HG02970 (cell line): ENCODE data around the gene LRRC26.

Experiments
- ATAC-seq: cut with Tn5 transposase; IDR thresholded peaks from one replicate; pipeline ENCODE4 v1.9.1; 2021; ENCODE audit warnings: mild to moderate bottlenecking, moderate library complexity, moderate number of reproducible peaks; ENCODE audit not compliant: unreplicated experiment, low FRiP score

Gene LRRC26

DNA sequence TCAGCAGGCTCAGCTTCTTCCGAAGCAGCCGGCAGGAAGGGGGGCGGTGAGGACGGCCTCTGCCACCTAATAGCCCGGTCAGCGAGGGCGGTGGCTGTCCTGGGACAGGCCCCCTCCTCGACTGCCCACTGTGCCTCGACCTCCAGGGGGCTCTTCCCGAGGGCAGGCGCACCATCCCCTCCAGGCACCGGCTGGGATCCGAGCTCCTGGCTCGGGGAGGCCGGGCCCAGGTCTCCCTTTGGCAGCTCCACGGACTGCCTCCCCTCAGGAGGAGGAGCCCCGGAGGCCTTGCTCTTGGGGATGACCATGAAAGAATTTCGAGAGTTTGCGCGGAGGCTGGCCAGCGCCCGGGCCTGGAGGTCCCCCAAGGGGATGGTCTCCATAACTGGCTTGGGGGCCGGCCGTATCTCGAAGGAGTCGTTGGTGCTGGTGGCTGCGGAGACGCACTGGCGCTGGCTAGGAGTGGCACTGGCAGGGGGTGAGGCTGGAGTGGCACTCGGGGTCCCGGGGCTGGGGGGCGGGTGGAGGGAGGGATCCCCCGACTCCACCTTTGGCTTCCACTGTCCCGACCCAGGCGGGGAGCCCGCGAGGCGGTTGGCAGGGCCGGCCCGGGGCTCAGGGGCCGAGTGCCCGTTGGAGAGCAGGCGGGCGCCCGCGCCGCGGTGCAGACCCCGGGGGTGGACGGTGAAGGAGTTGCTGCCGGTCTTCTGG, 29.7 kb upstream of the LRRC26 start:
- ATAC-seq, result no peak

DNA sequence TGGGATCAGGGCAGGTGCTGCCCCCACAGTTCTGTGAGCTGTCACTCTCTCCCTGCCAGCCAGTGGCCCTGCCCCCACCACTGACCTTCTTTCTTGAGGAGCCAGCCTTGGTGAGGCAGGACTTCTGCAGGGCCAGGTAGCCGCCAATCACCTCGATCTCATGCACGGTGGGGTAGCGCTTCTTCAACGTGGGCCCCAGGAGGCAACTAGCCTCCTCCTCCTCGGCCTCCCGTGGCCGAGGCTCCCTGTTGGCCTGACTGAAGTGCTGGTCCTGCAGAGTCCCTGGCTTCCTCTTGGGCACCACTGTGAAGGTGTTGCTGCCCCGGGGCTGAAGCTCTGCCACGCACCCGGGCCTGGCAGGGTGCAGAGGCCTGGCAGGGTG, 29.0 kb upstream of the LRRC26 start:
- no peak for ATAC-seq

DNA sequence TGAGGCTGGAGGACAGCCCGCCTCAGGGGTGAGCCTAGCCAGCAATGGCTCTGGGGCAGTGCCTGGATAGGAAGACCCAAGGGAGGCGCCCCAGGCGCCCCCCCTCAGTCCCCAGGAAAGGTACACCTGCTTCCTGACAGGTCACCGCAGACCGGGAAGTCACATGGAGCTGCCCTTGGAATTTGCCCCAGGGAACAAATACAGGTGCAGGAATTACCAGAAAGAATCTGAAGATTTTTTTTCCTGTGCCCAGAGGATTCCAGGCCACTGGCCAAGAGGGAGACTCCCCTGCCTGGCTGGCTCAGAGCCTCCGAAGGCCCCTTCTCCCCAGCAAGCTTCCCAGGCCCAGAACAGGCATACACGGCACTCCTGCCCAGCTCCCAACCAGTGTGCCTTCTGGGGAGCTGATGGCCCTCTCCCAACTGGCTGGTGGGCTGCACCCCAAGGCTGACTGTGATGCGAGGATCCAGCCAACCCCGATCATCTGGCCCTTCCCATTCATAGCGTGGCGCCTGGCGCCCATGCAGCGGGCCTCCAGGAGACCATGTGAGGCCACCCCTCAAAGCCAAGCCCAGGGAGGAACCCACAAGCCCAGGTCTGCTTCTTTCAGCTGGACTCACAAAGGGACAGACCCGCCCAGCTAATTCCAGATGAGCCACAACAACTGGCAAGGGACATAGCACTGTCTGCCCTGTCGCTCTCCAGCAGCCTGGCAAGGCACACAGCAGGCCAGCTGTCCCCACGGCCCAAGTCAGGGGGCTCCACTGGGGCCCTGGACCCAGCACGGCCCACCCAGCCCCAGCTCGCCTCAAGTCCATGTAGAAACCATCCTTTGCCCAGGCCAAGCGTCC, 28.4 kb upstream of the LRRC26 start:
- ATAC-seq, result no peak

DNA sequence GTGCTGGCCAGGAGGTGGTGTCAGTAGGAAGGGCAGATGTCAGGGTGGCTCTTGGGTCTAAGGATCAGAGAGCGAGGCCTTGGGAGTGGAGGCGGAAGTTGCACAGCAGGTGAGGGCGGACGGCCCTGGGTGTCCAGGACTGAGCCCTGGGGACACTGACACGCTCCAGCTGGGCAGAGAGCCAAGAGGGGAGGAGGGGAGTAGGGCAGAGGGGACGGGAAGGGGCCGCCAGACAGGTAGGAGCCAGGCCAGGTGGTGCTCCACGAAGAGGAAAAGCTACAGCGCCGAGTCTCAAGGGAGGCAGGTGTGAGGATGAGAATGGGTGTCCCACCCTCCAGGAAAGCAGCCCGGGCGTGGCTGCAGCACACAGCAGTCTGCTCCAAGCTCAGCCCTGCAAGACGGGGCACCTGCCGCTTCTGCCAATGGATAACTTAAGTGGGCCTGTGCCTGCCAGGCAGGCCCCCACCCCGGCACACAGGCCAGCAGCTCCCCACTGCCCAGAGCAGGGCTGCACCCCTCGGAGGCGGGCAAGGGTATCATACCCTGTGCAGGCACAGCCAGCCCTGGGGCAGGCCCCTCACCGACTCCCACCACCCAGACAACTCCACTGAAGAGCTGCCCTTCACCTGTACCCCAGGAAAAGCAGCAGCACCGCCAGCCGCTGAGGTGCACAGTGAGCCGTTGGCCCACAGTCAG, 25.8 kb upstream of the LRRC26 start:
- ATAC-seq, result no peak

DNA sequence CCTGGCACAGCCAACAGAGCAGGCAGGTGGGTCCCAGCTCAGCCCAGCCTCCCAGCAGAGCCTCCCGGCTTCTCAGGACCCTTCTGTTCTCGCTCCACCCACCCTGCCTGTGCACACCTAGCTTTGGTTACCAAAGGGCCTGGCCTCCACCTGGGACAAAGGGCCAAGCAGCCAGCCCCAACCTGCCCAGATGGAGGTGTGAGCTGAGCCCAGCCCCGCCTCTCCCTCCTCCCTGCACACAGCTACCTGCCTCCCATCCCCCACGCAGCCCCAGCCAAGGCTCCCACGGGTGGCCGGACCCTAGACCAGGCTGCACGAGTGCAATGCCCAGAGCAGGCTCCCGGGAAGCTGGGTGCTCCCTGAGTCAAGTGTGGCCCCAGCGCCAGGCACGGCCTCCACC, 25.1 kb upstream of the LRRC26 start:
- ATAC-seq, result no peak

DNA sequence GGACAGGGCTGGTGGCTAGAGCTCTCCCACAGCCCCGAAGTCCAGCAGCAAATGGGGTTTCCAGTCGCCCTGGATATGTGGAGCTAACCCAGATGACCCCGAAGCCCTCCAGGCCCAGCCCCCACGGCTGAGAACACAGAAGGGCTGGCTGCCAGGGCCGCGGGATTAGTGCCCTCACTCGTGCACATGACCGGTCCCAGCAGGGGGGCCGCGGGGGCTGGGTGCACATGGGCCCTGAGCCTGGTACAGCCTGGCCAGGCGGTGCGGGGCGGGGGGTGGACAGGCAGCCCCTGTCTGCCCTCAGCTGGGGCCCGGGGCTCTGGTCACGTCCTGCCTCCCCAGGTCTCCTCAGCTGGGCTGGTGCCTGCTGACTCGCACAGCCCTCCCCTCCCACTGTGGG, 24.5 kb upstream of the LRRC26 start:
- ATAC-seq, result no peak

DNA sequence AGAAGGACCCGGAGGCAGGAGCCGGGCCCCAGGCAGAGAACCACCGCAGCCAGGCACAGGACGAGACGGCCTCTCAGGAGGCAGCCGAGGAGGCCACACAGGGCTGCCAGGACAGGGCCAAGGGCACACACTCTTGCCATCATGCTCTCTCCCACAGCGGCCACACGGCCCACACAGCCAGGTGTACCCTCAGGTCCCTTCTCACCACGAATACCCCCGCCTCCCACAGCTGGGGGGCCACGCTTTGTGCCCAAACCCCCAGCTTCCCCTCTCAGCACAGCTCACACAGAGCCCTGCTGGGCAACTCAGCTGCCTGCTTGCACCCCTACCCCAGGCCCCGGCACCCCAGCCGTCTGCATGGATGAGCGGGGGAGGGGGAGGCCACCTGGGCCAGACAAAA, 23.9 kb upstream of the LRRC26 start:
- ATAC-seq, result no peak

DNA sequence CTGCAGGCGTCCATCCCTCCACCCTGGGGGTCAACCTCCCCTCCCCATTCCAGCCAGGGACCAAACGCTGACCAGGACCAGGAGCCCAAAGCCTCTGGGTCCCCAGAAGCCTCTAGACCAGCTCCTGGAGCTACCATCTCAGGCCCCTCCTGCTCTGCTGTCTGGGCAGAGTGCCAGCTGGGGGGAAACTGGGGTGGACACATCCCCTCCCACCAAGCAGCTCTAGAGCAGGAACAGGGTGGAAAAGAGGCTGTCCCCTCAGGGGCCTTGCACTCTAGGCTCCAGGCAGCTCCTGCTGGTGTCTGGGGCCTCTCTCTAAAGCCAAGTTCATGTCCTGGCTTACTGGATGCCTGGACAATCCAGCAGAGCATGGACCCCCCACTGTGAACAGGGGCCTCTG, 23.0 kb upstream of the LRRC26 start:
- no peak for ATAC-seq

DNA sequence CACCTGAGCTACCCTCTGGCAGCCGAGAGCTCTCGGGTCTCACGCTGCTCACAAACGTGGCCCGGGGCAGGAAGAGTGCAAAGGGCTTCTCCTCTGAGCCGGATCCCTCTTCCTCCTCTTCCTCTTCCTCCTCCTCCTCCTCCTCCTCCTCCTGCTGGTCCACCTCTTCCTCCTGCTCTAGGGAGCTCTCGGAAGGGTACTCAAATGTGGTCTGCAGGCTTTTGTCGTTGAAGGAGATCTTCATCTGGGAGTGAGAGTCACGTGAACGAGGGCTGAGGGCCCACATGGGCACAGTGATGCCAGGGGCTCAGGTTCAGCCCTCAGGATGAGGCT, 22.6 kb upstream of the LRRC26 start:
- ATAC-seq, result no peak

DNA sequence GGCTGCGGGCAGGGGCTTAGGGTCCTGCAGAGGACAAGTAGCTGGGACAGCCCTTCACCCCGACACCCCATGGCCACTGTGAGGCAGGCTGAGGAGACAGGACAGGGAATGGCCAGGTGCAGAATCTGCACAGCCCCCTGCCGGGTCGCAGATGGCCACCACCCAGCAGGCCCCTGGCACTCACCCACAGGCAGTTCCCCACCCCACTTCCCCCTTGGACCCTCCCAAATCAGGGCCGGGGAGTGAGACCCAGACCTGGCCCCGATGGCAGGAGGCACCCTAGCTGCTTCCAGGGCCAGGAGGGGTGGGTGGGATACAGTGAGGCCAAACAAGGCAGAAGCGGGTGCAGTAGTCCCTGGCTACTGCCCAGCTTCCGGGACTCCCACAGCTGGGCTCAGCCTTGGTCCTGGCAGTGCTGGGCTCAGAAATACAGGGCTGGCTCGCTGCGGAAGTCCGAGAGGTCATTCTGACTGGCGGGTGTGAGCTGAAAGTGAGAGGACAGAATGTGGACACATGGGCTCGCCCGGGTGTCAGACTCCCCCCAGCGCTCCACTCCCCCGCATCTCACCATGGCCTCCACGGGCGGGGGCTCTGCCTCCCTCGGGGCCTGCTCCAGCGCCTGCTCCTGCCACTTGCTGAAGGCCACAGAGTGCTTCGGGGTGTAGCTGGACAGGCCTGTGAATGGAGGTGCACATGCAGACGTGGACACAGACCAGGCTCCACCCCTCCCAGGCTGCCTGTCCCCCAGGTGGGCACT, 22.0 kb upstream of the LRRC26 start:
- ATAC-seq, result no peak

DNA sequence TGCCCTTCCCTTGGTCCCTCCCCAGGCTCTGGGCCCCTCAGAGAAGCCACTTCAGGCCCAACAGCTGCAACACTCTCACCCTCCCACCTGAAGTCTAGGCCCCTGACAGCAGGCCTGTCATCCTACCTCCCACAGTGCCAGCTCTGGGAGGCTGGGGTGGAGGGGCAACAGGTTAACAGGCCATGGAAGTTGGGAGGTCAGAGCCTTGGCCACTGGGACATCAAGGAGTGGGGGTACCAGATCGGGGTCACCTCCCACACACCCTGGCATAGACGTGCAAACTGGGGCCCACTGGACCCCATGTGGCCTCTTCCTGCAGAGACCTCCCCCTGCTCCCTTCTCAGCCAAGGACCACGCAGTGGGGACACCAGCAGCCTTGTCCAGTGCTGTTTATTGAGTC, 21.4 kb upstream of the LRRC26 start:
- no peak for ATAC-seq

DNA sequence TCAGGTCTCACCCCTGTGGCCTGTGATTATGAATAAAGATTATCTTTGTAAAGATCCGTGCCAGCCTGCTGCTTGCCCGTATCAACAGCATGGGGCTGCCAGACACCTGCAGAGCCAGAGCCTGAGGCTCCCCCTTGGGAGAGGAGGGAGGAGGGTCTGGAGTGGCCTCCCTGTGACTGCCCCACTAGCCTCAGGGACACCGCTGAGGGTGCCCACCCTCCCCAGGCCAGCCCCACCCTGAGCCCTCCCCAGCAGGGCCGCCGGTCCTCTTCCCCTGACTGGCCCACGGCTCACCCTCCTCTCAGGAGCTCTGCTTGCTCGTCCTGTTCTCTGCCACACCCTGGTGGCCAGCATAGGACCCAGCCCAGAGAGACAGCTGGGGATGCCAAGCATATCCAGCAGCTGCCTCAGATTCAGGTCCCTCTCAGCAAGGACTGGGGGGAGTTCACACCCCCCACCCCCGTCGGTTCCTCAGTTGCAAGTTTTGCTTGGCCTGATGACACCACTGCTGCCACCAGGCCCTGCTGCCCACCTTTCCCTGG, 20.5 kb upstream of the LRRC26 start:
- no peak for ATAC-seq

DNA sequence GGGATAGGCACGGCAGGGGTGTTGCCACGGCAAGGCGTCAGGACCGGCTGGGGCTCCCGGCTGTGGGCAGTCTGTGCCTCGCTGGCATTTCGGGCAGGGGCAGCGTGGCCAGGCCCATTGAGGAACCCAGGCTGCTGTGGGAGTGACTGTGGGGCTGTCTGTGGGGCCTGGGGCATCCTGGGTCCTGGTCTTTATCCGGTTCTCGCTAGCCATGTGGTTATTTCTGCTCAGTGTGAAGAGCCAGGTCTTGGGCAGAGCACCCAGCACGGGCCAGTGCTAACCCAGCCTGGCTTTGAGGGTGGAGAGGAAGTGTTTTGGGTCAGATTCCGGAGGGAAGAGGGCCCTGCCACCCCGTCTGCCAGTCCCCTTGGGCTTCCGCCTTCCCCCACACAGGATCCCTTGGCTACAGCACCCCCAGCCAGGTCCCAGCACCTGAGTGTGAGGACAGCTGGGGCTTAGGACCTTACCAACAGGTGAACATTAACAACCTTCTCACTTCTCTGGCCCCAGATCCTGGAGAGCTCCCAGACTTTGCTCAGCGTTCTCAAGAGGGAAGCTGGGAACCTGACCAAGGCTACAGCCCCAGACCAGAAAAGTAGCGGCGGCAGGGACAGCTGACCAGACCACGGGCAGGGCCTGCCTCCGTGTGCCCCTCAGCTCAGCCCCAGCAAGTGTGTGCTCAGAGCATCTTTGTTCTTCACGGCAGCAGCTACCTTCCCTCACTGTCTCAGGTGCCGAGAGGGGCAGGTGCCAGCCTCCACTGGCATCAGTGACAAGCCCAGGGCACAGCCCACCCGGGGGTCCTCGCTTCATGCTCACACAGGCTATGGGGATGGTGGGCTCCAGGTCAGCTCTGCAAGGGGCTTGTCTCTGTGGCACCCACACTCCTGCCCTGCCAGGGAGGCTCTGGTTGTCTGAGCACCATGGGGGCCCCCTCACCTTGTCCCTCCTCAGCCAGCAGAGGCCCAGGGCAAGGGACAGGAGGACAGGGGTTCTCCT, 19.7 kb upstream of the LRRC26 start:
- no peak for ATAC-seq

DNA sequence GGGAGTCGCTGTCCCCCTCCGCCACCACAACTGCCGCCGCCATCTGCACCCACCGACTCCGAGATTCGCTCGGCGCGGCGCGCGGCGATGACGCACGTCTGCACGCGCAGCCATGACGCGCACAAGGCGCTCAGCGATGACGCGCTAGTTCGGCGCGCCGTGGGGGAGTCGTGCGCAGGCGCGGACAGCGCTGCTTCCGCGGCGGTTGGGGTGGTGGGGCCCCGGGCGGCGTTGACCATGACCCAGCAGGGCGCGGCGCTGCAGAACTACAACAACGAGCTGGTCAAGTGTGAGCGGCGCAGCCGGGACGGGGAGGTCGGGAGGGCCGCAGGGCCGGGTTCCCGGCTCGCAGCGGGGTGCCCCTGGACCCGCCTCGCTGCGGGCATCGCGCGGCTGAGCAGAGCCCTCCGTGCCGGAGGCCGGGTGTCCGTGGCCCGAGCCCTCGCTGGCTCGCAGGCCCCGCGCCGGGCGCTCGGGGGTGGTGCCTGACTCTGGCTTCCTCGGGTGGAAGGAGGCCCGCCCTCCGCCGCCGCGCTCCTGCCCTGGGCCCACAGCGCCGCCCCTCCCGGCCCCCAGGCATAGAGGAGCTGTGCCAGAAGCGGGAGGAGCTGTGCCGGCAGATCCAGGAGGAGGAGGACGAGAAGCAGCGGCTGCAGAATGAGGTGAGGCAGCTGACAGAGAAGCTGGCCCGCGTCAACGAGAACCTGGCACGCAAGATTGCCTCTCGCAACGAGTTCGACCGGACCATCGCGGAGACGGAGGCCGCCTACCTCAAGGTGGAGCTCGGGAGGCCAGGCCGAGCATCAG, 18.8 kb upstream of the LRRC26 start, which contains the start of the genes ANAPC2 and SSNA1:
TSS of gene ANAPC2 (minus strand) at position 71 of the 807 bp plus-strand sequence. CDS start at position 43, 28 bp downstream.
TSS of gene SSNA1 (plus strand) at position 187 of the 807 bp plus-strand sequence. CDS start at position 238, 51 bp downstream.
- ATAC-seq, result peak; percentile 87

DNA sequence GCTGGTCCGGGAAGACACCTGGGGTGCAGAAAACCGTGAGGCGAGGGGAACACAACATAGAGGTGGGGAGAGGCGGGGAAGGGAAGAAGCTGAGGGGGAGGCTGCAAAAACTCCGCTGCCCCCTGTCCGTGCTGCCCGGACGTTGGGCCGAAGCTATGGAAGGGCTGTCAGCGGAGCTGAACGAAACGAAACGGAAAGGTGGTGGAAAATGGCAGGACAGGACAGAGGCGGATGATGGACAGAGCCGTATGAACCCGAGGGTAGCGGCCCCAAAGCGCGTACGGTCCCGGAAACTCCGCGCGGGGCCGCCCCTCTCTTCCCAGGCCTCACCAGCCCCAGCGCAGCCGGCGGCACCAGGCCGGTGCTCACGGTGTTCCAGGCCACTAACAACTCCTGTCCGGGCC, 18.2 kb upstream of the LRRC26 start:
- no peak for ATAC-seq

DNA sequence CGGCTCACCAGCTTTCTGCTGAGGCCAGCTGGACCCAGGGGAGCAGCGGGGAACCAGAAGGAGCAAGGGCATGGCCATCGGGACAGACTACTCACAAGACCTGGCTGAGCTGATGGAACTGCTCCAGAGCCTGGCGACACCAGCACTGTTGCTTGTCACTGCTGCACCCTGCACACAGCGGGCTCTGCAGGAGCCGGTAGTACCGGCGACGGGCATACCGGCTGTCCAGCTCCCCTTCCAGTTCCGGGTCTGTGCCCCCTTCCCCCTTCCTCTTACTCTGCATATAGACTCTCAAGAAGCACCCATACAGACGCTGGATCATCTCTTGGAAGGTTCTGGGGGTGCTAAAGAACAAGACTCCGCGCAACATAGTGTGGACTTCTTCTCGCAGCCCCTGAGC, 17.5 kb upstream of the LRRC26 start:
- ATAC-seq, result no peak

DNA sequence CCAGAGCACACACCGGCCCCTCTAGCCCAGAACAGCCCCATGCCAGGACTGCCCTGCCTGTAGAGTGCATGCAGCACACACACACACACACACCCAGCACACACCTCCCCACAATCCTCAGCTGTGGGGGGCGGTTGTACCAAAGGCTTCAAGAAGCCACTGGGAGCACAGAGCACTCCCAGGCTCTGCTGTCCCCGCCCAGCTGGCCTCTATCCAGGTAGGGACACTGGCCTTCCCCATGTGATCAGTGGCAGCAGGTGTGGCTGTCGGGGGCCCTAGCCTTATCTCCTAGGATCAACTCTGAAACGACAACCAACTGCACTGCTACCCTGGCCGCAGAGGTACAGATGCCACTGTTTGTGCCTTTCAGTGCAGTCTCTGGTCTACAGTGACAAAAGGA, 16.5 kb upstream of the LRRC26 start:
- no peak for ATAC-seq

DNA sequence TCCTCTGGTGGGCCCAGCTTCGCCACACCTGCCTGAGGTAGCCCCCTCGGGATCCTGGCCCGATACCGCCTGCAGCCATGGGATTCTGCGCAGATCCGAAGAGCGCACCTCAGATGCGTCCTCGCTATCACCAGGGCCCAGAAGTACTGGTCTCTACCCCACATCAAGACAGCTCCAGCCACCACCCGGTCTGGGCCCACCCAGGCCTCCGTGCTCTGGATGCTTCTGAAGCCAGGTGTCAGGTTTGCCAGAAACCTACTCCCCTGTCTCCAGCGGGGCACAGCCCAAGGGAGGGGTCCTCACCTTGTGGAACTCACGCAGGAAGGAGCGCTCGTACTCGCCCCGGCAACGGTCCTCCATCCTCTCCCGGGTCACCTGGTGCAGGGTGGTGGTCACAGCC, 16.1 kb upstream of the LRRC26 start:
- ATAC-seq, result no peak
